HG03432 (cell line): ENCODE data around the gene POTEI.
"Not testable (repeated sequence)": the region's sequence is repeated elsewhere in the genome, so short reads cannot be mapped to it uniquely, and the experiment has no call there.

ENCODE experiments used
- ATAC-seq: cut with Tn5 transposase; IDR thresholded peaks from one replicate; pipeline ENCODE4 v1.9.1; 2021; ENCODE audit warnings: mild to moderate bottlenecking, moderate library complexity; ENCODE audit not compliant: unreplicated experiment

Gene POTEI

DNA sequence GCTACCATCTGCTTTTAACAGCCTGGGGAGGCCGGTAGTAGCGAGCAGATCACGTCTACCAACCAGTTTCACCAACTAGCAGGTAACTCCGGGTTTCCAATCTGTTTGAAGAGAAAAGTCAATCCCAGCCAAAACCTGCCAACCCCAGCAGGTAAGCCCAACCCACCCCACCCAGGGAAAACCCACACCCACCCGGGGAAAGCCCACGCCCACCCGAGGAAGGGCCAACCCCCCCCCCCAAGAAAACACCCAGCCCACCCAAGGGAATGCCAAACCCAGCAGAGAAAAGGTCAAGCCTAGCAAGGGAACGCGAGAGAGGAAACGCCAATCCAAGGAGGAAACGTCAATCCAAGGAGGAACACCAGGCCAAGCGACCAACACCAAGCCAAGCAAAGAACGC is at the start of gene POTEI:
TSS of gene POTEI (minus strand) at position 101 of the 400 bp plus-strand sequence. CDS start at position 8, 93 bp downstream.
- not testable (repeated sequence) for ATAC-seq

DNA sequence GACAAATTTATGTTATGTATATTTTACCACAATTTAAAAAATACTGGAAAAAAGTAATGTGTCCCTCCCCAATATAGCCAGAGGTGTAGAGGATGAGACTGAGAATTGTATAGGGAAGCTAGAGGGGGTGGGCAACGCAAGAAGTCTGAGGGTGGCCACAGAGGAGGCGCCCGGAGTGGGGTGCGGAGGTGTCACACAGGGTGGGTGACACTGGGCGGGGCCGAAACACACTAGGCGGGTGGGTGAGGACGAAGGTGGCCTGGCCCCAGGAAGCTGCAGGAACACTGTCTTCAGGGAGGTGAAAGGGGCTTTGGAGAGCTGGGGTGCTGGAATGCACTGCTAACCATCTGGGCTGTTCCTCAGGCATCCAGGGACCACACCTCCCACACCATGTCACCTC is 47.3 kb upstream of the POTEI start:
- ATAC-seq, result not testable (repeated sequence)

DNA sequence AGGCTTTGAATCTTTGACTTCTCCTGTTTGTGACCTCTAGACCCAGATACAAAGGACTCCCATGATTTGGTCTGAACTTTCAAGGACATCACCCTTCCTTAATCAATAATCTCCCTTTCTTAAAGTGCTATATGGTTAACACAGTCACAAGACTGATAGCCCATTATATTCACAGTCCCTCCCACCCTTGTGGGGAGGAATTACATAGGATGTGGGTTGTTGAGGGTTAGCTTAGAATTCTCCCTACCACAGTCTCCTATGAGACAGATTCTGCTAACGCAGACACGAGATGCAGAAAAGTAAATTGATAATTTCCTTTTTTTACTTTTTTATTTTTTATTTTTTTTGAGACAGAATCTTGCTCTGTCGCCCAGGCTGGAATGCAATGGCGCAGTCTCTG is 45.0 kb upstream of the POTEI start:
- not testable (repeated sequence) for ATAC-seq

DNA sequence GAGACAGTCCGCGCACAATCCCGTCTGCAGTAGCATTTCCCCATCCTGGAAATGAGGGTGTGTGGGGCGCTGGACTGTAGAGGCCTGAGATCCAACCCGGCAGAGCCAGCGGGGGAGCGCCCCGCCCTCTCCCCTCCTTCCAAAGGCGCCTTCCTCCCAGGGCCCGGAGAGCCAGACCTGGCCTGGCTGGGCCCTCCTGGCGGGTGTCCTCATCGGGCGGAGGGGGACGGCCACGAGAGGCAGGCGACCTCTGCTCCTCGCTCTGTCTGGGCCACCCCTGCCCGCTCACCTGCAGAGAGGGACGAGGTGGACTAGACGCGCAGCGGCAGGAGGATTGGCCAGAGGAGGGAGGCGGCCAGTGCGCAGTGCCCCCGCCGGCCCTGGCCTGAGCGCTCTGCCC is 40.3 kb upstream of the POTEI start:
- not testable (repeated sequence) for ATAC-seq

DNA sequence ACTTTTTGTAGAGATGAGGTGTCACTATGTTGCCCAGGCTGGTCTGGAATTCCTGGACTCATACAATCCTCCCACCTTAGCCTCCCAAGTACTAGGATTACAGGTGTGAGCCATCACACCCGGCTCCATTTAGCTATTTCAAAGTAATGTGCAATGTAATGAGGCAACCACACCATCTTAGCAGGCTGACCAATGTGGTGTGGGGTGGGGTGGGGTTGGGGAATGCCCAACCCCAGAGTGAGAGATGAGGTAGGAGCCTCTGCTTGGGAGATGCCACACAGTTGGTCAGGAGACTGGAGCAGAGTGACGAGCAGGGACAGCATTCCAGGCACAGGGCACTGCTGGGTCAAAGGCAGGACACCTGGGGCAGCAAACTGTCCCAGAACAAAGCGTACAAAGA is 39.3 kb upstream of the POTEI start:
- not testable (repeated sequence) for ATAC-seq

DNA sequence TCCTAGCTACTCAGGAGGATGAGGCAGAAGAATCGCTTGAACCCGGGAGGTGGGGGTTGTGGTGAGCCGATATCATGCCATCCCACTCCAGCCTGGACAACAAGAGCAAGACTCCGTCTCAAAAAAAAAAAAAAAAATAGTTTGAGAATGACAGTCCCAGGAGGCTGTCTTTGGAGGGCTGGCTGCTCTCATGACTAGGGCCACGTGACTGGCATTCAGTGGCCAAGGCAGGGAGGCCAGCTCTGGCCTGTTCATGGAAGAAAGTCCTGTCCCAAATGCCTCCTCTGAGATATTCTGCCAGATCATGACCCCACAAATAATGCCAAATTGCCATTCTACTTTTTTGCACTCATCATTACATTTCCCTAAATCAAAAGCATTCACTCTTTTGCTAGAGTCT is 35.9 kb upstream of the POTEI start:
- not testable (repeated sequence) for ATAC-seq

DNA sequence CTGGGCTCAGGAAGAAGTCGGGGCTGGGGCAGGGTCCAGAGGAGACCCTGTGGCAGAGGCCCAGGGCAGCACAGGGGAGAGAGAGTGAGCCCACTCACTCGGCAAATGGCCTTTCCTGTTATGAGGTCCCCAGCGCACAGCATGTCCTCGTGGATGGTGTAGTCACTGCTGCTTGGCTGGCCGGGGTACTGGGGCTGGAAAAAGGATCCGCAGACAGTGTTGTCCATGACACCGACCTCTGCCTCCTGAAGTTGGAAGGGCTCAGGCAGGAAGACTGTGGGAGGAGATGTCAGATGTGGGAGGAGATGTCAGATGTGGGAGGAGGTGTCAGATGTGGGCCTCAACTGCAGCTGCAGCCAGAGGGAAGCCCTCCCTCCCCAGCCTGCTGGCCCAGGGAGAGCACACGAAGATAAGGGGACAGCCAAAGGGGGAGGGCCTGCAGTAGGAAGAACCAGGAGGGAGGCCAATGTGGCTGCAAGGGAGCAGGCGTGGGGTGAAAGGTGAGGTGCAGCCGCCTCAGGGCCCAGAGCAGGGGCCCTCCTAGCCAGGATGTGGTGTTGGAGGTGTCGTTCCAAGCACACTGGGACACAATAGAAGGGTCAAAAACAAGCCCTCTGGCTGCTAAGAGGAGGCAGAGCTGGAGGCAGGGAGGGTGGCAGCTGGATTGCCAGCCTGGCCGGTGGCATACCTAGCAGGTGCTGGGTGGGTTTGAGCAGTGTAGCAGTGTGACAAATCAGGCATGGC is 34.8 kb upstream of the POTEI start:
- ATAC-seq, result not testable (repeated sequence)

DNA sequence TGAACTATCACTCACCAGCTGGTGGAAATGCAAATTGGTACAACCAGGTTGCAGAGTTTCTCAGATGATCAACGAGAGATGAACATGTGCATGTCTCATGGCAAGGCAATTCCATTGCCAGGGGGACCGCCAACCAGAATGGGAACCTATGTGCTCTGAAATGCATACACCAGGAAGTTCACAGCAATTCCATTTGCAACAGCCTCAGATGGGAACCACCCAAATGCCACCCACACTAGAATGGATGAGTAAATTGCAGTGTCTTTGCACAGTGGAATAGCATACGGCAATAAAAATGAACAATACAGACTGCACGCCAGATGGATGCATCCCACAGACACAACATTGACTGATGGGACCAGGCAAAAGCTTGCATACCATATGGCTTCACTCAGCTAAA is 33.7 kb upstream of the POTEI start:
- ATAC-seq, result not testable (repeated sequence)

DNA sequence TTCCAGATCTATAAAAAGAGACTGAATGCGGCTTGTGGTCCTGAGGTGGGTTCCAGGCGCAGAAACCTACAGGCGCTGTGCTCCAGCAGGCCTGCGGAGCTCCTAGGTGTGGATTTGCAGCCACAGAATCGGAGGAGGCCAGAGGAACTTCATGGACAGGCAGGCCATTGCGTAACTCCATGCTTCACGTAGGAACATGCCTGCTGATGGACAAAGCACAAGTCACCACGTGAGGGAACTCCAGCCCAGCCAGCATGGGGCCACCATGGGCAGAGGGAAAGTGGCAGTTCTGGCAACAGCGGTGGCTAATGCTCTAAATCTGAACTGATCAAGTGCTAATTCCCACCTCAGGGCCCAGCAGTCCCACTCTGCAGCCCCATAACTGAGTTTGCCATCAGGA is 29.1 kb upstream of the POTEI start:
- not testable (repeated sequence) for ATAC-seq

DNA sequence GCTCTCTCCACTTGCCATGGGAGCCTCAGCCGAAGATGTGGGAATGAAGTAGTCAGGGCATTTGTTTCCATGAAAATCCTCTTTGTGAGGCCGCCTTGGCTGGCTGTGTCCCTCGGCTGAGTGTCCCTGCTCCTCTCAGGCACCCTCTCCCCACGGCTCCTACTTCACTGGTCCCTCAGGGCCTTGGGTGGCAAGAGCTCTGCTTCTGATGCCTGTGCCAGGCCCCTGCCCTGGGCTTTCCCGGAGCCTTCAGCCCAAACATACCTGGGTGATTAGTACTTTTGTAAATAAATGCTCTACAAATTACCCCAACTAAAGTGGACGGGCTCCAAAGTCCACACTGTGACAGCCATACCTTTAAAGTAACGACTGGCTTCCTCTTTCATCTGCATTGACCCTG is 27.5 kb upstream of the POTEI start:
- not testable (repeated sequence) for ATAC-seq

DNA sequence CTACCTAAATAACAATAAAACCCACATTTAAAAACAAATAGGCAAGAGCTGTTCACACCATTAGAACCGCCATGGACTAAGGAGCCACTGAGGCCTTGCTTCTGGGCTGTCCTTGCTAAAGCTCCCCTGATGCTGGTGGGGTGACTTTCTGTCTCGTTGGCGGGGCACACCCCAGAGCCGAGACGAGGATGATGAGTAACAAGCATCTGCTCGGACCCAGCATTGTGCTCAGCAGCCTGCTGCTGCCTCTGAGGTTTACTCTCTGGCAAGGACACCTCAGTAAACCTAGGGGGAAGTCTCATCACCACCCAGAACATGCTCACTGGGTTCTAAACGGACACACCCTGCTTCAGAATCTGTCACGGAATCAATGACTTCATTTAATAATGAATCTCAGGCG is 22.5 kb upstream of the POTEI start:
- peak; percentile 22 for ATAC-seq

DNA sequence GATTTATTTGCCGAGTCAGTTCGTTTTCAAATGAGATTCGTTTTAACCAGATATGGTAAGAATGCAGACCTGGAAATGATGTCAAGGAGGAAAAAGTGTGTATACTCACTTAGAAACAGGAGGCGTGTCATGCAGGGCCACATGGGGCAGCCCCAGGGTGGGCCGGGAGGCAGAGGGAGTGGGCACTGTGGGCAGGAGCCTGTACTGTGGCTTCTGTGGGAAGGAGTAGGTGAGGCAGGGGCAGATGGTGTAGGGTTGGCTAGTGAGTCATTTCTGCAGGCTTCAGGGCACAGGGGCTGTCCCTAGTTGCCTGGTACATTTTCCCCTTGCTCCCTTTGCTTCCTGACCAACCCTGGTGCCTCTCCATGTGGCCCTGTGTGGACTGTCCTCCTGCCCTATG is 22.1 kb upstream of the POTEI start:
- ATAC-seq, result peak; percentile 96

DNA sequence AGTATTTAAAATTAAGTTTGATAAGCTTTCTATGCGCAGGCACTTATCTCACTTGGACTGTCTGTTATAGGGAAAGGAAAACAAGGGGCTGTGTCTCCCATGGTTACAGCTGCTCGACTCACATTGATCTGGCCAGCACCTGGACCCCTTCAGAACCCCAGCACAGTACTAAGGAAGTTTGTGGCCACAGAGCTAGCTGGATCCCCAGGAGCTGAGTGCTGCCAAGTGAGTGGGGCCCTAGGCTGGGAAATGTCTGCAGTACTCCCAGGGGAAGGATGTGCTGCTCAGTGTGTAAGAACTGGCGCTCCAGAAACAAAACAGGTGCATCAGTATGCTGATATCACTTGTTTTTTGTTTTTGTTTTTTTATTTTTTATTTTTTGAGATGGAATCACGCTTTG is 21.1 kb upstream of the POTEI start:
- ATAC-seq, result not testable (repeated sequence)

DNA sequence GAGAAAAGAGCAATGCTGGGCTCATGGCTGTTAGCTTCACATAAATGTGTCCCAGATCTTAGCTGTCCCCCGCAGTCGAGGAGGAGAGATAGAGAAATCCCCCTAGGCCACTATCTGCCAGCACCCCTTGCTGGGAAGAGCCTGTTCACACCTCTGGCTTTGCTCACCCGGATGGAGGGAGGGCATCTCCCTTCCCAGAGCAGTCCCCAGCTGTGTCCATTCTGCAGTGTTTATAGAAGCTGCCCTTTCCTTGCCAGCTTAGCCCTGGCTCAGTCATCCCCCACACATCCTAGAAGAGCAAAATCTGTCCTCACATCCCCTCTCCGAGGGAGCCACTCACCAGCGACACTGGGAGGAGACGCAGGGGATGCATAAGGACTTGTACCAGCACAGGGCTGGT is 20.4 kb upstream of the POTEI start:
- not testable (repeated sequence) for ATAC-seq

DNA sequence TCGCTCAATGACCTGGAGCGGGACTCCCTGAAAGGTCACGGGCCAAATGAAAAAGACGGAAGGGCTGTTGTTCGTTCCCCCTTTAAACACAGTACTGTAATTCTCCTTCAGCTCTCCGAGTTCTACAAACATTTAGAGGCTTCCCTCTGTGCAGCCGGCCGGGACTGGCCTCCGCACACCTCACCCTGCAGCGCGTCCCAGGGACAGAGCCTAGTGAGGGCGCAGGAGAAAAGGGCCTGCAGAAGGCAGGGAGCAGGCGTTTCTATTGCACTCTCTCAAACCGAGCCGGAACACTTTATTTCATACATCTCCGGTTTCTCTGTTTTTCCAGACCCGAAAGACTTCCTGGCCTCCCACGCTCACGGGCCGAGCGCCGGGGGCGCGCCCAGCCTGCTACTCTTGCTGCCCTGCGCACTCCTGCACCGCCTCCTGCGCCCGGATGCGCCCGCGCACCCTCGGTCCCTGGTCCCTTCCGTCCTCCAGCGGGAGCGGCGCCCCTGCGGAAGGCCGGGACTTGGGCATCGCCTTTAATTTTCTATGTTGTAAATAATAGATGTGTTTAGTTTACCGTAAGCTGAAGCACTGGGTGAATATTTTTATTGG is 18.3 kb upstream of the POTEI start:
- ATAC-seq, result not testable (repeated sequence)

DNA sequence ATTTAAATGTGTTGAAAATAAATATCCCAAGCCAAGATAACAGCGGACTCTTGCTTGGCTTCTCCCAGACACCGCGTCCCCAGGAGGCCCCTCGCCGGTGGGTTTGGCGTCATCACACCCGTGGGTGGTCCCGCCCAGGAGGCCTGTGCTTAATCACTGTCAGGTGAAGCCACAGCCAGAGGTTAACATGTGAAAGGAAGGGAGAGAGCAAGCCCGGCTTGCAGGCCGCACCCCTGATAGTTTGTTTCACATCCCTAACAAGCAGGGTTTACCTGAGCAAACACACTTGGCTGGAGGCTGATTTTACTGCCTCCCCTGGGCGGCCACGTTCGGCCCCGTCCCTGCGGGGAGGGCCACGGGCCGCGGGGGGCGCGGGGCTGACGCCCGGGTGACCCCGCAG is 13.3 kb upstream of the POTEI start:
- not testable (repeated sequence) for ATAC-seq

DNA sequence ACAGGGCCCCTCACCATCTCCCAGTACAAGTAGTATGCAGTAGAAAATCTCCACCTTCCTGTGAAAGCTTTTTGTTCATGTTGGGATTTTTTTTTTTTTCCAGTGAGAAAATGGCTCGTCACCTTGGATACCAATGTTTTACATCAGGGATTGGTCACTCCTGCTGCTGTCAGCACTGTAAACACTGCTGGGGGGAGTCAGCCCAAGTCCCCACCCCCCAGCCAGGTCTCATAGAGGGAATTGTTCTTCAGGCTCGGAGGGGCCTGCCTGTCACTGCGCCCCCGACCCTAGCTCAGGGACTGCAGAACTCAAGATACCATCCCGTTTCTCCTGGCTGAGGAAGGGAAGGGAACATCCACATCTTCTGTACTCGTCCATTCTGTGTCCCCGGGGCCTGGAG is 11.9 kb upstream of the POTEI start, which contains the start of gene CFC1B:
TSS of gene CFC1B (plus strand) at position 231 of the 400 bp plus-strand sequence. CDS start 263 bp downstream, outside the sequence.
- ATAC-seq, result not testable (repeated sequence)

DNA sequence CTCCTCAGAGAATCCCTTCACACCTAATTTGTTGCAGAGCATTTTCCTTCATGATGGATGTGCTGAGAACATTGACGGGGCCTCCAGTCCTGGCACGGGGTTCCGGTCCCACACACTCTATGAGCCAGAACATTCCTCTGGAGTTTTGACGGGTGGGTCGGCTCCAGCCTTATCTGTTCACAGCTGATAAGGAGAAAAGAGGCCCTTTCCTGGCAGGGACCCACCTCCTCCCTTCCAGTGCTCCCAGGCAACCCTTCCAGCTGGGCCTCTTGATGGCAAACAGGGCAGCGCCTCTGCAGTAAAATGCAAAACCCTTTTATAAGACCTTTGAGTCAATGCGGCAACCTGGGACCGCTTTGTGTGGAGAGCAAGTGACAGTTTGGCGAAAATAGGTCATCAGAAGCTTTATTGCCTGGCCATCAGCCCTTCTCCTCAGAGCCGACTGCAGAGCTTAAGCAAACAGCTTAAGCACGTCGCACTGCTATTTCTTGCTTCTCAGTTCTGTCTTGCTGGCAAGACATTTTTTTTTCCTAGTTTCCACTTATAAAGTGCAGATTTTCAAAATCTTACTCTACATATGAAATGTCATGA is 9.5 kb upstream of the POTEI start:
- not testable (repeated sequence) for ATAC-seq

DNA sequence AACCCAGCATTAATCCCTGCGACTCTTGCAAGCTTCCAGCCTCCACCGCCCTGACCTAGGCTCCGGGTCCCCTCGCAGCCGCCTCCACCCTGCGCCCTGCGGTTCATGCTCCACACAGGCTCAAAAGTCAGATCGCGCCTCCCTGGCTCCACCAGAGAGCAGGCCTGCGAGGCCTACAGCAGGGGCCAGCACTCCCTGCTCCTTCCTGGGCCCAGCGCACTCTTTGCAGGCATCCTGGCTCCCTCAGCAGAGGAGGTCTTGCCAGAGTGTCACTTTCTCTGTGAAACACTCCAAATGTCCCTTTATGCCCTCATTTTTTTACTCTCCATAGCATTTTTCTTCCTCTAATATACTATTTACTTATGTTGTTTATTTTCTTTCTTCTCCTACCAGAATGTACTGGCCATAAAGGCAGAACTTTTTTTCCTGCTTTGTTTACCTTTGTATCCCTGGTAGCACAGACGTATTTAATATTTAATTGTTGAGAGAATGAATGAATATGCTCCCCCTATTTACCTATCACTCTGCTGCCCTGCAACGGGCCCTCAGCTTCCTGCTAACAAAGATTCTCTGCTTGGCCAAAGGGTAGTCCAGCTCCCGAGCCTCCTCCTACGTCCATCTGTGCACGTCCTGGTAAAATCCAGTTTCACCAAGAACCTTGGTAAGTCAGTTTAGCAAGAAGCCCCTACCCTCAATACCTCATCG is 2.8 kb upstream of the POTEI start:
- not testable (repeated sequence) for ATAC-seq

DNA sequence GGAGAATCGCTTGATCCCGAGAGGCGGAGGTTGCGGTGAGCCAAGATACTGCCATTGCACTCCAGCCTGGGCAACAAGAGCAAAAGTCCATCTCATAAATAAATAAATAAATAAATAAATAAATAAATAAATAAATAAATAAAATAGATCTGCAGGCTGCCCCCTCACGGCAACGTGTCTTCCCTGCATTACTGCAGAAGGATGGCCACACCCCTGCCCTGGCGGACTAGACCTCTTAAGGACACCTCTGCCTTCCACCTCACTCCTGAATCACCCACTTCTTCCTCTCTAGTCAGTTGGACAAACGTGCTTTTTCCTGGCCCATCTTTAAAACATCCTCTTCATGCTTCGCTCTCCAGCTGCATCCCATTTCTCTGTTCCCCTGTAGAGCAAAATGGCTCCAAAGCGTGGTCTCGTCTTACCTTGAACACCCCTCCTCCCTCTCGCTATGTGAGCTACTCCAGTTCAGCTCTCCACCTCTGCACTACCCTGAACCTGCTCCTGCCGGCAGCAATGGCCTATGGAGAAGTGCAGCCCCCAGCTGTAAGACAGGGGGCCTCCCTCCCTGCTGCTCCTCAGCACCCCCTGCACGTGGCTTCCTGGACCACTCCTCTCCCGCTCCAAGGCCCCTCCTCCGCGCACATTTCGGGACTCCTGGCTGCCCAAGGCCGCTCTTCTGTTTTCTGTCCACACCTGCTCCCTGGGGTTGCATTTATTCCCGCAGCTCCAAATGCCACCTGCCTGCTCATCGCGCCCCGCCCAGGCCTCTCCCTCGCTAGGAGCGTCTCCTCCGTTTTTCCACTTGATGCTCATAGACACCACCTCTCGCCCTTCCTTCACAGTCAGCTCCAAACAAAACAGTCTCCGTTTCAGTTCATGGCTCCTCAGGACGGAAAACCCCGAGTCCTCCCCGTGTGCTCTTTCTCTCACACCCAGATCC is 1.9 kb upstream of the POTEI start:
- not testable (repeated sequence) for ATAC-seq
